HG03064 (cell line): ENCODE measurements around the gene ZBTB46.

ENCODE experiments used
- ATAC-seq: cut with Tn5 transposase; IDR thresholded peaks from one replicate; pipeline ENCODE4 v1.9.1; 2021; ENCODE audit warnings: low read depth; ENCODE audit not compliant: unreplicated experiment

Gene ZBTB46

GRCh38 chr20:63698739-63699465, 132.2 kb downstream of the ZBTB46 start:
- ATAC-seq, result no peak

- no peak for ATAC-seq
Measured at GRCh38 chr20:63697868-63698545, 133.1 kb downstream of the ZBTB46 start.

GRCh38 chr20:63697357-63697867, 133.7 kb downstream of the ZBTB46 start:
- no peak for ATAC-seq

GRCh38 chr20:63696628-63697356, 134.3 kb downstream of the ZBTB46 start, which contains the start of gene TNFRSF6B:
Gene TNFRSF6B (plus strand): TSS chr20:63696652. CDS start chr20:63696768, 116 bp downstream.
- no peak for ATAC-seq

GRCh38 chr20:63696306-63696627, 134.8 kb downstream of the ZBTB46 start:
- no peak for ATAC-seq

- ATAC-seq, result no peak
Measured at GRCh38 chr20:63695424-63696305, 135.4 kb downstream of the ZBTB46 start.

- ATAC-seq, result no peak
Measured at GRCh38 chr20:63694584-63695423, 136.3 kb downstream of the ZBTB46 start.

- no peak for ATAC-seq
Measured at GRCh38 chr20:63693733-63694583, 137.1 kb downstream of the ZBTB46 start.
